Thyroid gland (tissue), 4 donors: ENCODE data around the gene ANKRD6.

Experiments used
- POLR2A ChIP-seq, 2 donors: fragments of 450-650 bp; IDR thresholded peaks; one replicate each; pipeline ENCODE4 v1.6.1; 2017; ENCODE audit warnings: antibody characterized with exemption in 2 of 2, mild to moderate bottlenecking in 2 of 2, moderate library complexity in 1 of 2
- TF ChIP-seq, protein P1 (sequence below), 6 experiments: fragments of 200-600 bp in 3 of 6; fragments of 450-650 bp in 3 of 6; sonication (generic) in 3 of 6; IDR thresholded peaks; one replicate each; pipeline ENCODE4 v1.5.1; 2016 to 2019; ENCODE audit warnings: antibody characterized with exemption in 6 of 6, mild to moderate bottlenecking in 2 of 6, inconsistent platforms in 1 of 6, moderate library complexity in 1 of 6

DNA sequence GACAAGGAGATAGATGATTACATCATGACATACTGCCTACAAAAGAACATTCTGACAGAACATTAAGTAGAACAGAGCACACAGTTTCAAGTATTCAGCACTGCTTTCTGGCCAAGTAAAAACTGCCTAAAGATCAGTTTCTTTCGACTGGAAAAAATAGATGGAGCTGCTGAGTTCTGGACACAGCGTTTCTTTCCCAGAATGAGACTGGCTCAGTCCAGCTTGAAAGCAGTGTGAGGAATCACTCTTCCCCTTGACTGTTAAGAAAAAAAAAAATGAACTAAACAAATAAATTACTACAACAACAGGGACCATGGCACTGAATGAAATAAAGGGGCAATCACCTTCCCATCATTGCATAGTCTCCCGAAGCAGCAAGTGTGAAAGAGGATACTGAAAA, 210.0 kb downstream of the ANKRD6 start:
- TF ChIP-seq, protein P1, sequence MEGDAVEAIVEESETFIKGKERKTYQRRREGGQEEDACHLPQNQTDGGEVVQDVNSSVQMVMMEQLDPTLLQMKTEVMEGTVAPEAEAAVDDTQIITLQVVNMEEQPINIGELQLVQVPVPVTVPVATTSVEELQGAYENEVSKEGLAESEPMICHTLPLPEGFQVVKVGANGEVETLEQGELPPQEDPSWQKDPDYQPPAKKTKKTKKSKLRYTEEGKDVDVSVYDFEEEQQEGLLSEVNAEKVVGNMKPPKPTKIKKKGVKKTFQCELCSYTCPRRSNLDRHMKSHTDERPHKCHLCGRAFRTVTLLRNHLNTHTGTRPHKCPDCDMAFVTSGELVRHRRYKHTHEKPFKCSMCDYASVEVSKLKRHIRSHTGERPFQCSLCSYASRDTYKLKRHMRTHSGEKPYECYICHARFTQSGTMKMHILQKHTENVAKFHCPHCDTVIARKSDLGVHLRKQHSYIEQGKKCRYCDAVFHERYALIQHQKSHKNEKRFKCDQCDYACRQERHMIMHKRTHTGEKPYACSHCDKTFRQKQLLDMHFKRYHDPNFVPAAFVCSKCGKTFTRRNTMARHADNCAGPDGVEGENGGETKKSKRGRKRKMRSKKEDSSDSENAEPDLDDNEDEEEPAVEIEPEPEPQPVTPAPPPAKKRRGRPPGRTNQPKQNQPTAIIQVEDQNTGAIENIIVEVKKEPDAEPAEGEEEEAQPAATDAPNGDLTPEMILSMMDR (IDR thresholded peaks at IDR 0.05), result no peak
- TF ChIP-seq POLR2A (IDR thresholded peaks at IDR 0.05), result no peak
